ENCODE measurements around the gene RNF39.

GRCh38 chr6:30103872-30104179, 28.3 kb upstream of the RNF39 start:
- TF ChIP-seq REST (IDR thresholded peaks at IDR 0.05; ENCODE audit: borderline replicate concordance) (no peak), TAF1 (IDR thresholded peaks at IDR 0.05; ENCODE audit: low read depth) (no peak), CTCF (IDR thresholded peaks at IDR 0.05; ENCODE audit: poor library complexity, severe bottlenecking) (no peak), POLR2AphosphoS5 (IDR thresholded peaks at IDR 0.05) (no peak), SMC3 (conservative IDR thresholded peaks at IDR 0.05; ENCODE audit: poor library complexity) (no peak)
